Temporal lobe (tissue), 1 donor: ENCODE data around the gene PDGFA. TPM values are rescaled to one million over a fixed set of nuclear protein-coding genes. Genes with fewer than 3 reads are reported as not detected.

Source experiments
- total RNA-seq: library from RNA; depleted of rRNA; stranded (reverse); fragments of >200 nt; gene quantifications from one replicate; pipeline ENCODE4 v1.2.3, GENCODE V29; 2014

The PDGFA gene
- total RNA-seq, 1 donor from 2014 or later = 19.7 TPM

Other genes with a start within 250 kb of the PDGFA start
- gene FOXL3, start 229.7 kb downstream of the PDGFA start, total RNA-seq = not detected
- 5.7 TPM for gene DNAAF5, start 206.9 kb upstream of the PDGFA start, total RNA-seq
- gene PRKAR1B, start 207.4 kb upstream of the PDGFA start, total RNA-seq = 87.0 TPM